ENCODE data around the gene CEP20.
A peak's percentile ranks its signal among the peaks of the same experiment; 100 is the strongest.
"Not testable (repeated sequence)": the region's sequence is repeated elsewhere in the genome, so short reads cannot be mapped to it uniquely, and the experiment has no call there.

Gene CEP20, protein sequence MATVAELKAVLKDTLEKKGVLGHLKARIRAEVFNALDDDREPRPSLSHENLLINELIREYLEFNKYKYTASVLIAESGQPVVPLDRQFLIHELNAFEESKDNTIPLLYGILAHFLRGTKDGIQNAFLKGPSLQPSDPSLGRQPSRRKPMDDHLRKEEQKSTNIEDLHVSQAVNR

DNA sequence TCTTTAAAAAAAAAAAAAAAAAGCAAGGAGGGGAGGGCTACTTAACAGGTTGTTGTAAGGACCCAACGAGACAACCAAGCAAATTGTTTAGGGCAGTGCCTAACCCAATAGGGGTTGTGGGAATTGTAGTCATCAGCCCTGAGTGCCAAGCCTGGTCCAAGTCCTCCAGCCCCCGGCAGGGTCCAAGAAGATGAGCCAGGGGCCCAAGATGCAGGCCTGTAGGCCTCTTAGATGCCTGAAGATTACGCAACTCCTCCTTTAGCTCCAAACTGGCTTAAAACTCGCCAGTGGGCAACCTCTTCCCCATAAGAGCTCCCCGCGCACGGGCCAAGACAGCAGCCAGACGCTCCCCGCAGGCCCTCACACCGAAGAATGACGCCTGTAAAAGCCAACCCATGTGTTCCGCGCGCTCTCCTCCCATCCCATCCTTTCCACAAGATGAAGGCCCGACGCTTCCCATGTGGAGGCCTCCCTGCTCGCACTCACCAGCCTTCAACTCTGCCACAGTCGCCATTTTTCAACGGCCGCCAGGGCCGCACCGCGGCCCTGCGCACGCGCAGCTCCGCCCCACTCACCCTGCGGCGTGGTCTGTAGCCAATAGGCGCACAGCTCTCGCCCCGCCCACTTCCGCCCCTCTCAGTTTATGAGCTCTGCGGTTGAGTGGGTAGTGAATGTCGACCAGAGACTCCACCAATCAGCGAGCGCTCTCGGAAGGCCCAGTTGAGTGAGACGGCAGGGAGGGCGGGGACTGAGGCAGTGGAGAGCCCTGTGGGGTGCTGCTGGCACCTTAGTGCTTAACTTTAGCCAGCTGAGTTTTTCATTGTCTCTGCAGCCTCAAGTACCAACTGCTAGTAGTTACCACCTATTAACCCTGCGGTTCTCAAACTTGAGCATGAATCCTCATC lies at the start of gene CEP20:
Gene CEP20, minus strand, starts transcription at position 532 of the 905 bp plus-strand sequence. Its CDS starts 18 bp downstream, at position 514.
- peak; percentile 99 for DNase-seq (ENCODE audit: low read depth)

DNA sequence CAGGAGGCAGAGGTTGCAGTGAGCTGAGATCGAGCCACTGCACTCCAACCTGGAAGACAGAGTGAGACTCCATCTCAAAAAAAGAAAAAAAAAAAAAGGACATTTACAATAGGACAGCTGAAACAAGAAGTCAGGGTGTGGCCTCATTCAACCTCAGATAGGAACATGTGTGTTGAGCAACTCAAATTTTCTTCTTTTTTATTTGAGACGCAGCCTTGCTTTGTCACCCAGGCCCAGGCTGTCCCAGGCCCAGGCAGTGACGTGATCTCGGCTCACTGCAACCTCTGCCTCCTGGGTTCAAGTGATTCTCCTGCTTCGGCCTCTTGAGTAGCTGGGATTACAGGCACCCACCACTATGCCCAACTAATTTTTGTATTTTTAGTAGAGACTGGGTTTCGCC lies 48.4 kb upstream of the CEP20 start:
- not testable (repeated sequence) for DNase-seq (ENCODE audit: low read depth)

DNA sequence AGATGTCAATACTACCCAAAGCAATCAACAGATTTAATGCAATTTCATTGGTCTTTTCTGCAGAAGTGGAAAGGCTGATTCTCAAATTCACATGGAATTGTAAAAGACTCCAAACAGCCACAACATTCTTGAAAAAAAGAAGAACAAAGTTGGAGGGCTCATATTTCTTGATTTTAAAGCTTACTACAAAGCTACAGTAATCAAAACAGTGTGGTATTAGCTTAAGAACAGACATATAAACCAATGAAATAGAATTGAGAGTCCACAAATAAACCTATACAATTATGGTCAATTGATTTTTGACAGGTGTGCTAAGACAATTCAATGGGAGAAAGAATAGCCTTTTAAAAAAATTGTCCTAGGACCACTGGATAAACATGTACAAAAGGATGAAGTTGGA lies 46.6 kb upstream of the CEP20 start:
- DNase-seq (ENCODE audit: low read depth): no peak

DNA sequence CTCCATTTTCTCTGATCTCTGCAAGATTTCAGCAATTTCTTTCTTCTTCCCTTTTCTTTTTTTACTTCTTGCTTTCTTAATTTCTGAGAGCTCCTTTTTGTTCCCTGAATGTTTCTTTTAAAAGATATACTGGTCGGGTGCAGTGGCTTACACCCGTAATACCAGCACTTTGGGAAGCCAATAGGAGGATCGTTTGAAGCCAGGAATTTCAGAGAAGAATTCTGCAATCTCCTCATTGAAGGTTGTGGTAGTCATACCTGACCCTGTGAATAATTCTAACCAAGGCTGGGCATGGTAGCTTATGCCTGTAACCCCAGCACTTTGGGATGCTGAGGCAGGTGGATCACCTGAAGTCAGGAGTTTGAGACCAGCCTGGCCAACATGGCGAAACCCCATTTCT lies 45.4 kb upstream of the CEP20 start:
- DNase-seq (ENCODE audit: low read depth): no peak

DNA sequence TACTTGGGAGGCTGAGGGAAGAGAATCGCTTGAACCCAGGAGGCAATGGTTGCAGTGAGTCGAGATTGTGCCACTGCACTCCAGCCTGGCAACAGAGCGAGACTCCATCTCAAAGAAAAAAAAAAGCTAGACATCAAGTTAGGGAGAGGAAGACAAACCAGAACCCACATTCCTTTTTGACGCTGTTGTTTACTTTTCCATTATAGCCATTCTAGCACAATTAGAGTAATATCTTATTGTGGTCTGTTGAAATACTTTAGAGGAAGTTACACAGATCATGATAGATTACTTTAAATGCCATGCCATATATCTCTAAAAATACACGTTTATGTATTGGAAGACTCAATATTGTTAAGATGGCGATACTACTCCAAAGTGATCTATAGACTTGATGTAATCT lies 44.5 kb upstream of the CEP20 start:
- DNase-seq (ENCODE audit: low read depth): no peak

DNA sequence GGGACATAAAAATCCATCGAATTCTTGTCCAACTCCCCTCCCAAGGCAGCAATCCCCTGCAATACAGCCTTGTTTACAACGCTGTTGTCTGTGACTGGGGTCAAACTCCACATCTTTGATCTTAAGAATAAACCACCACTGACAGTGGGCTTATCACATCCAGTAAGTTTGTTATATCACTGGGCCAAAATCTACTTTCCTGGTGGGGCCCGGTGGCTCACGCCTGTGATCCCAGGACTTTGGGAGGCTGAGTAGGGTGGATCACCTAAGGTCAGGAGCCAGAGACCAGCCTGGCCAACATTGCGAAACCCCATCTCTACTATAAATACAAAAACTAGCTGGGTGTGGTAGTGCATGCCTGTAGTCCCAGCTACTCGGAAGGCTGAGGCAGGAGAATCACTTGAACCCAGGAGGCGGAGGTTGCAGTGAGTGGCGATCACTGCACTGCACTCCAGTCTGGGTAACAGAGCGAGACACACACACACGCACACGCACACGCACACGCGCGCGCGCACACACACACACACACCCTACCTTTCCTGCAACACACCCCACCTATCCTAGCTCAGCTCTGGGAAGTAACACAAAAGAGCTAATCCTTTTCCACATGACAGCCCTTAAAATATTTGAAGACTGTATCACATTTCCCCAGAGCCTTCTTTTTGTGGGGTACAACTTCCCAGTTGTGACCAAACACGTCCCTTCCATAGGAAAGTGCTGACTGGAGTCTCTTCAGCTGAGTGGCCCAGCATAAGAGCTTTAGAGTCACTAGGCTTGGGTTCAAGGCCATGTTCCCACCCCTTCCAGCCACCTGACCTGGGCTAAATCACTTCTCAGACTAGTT lies 40.1 kb upstream of the CEP20 start:
- no peak for DNase-seq (ENCODE audit: low read depth)

DNA sequence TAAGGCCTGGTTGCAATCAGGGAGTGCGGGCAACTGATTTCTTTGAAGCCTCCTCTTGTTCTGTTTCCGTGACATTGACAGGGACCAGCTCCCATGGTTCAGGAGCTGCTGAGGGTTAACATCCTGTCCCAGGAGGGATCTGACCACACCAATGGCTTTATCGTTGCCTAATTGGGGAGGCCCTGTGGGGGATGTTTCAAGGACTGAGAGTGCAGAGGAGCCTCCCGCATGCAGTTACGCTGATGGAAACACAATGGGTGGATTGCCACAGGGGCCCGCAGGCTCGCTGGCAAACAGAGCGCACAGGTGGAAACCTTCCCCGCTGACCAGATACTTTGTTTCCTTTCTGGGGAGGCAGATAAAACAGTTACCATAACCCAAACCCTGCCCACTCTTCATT lies 37.2 kb upstream of the CEP20 start:
- DNase-seq (ENCODE audit: low read depth): no peak

DNA sequence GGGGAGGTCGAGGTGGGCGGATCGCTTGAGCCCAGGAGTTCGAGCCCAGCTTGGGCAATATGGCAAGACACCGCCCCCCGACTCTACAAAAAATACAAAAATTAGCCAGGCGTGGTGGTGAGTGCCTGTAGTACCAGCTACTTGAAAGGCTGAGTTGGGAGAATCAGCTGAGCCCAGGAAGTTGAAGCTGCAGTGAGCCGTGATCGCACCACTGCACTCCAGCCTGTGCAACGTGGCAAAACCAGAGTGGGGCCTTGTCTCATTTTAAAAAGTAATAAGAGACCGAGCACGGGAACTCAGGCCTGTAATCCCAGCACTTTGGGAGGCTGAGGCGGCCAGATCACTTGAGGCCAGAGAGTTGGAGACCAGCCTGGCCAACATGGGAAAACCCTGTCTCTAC lies 36.6 kb upstream of the CEP20 start:
- DNase-seq (ENCODE audit: low read depth): no peak

DNA sequence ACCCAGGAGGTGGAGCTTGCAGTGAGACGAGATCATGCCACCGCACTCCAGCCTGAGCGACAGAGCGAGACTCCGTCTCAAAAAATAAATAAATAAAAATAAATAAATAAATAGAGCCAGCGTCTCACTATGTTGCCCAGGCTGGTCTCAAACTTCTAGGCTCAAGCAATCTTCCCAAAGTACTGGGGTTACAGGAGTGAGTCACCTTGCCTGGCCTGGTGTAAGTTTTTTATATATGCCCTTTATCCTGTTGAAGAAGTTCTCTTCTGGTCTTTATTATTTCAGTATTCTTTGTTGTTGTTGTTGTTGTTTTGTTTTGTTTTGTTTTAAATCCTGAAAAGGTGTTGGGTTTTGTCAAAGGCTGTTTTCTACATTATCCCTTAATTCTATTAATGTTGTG lies 30.9 kb upstream of the CEP20 start:
- no peak for DNase-seq (ENCODE audit: low read depth)

DNA sequence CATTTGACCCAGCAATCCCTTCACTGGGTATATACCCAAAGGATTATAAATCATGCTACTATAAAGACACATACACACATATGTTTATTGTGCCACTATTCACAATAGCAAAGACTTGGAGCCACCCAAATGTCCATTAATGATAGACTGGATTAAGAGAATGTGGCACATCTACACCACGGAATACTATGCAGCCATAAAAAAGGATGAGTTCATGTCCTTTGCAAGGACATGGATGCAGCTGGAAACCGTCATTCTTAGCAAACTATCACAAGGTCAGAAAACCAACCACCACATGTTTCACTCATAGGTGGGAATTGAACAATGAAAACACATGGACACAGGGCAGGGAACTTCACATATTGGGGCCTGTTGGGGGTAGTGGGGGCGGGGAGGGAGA lies 29.9 kb upstream of the CEP20 start:
- DNase-seq (ENCODE audit: low read depth): not testable (repeated sequence)

DNA sequence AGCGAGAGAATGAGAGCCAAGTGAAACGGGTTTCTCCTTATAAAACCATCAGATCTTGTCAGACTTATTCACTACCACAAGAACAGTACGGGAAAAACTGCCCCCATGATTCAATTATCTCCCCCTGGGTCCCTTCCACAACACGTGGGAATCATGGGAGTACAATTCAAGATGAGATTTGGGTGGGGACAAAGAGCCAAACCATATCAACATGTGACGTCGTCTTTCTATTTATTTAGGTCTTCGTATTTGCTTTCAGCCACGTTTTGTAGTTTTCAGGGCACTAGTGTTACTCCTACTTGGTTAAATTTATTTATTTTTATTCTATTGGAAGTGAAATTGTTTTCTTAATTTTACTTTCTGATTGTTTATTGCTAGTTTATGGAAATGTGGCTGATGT lies 27.9 kb upstream of the CEP20 start:
- no peak for DNase-seq (ENCODE audit: low read depth)

DNA sequence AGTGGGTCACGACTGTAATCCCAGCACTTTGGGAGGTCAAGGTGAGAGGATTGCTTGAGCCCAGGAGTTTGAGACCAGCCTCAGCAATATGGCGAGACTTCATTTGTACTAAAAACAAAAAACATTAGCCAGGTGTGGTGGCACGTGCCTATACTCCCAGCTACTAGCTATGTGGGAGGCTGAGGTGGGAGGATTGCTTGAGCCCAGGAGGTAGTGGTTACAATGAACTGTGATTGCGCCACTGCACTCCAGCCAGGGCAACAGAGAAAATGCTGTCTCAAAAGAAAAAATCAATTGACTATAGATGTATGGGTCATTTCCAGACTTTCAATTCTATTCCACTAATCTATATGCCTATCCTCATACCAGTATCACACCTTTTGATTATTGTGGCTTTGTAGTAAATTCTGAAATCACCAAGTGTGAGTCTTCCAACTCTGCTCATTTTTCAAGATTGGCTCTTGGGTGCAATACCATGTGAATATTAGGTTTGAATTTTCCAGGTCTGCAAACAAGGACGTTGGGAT lies 27.2 kb upstream of the CEP20 start:
- no peak for DNase-seq (ENCODE audit: low read depth)

DNA sequence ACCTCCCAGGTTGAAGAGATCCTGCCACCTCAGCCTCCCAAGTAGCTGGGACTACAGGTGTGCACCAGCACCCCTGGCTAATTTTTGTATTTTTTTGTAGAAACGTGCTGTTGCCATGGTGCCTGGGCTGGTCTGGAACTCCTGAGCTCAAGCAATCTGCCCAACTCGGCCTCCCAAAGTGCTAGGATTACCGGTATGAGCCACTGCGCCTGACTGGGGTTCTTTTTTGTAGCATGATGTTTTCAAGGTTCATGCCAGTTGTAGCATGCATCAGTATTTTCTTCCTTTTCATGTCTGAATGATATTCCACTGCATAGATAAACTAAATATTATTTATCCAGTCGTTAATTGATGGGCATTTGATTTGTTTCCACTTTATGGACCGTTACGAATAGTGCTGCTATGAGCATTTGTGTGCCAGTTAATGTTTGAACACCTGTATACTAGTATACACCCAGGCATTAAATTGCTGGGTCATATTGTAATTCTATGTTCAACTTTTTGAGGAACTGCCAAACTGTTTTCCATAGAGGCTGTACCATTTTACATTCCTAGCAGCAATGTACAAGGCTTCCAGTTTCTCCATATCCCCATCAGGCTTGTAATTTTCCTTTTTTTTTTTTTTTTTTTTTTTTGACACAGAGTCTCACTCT lies 24.8 kb upstream of the CEP20 start:
- no peak for DNase-seq (ENCODE audit: low read depth)

DNA sequence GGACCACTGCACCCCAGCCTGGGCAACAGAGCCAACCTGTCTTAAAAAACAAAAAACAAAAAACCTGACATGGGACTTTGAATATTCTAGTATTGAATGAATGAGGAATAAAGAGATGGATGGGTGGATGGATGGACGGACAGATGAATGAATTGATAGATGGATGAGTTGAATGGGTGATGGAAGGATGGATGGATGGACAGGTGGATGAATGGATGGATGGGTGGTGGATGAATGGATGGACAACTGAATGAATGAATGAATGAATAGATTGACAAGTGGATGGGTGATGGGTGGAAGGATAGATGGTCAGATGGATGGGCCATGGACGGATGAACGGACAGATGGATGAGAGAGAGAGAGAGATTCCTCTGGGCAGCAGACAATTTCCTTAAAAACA lies 22.8 kb upstream of the CEP20 start:
- DNase-seq (ENCODE audit: low read depth): no peak

DNA sequence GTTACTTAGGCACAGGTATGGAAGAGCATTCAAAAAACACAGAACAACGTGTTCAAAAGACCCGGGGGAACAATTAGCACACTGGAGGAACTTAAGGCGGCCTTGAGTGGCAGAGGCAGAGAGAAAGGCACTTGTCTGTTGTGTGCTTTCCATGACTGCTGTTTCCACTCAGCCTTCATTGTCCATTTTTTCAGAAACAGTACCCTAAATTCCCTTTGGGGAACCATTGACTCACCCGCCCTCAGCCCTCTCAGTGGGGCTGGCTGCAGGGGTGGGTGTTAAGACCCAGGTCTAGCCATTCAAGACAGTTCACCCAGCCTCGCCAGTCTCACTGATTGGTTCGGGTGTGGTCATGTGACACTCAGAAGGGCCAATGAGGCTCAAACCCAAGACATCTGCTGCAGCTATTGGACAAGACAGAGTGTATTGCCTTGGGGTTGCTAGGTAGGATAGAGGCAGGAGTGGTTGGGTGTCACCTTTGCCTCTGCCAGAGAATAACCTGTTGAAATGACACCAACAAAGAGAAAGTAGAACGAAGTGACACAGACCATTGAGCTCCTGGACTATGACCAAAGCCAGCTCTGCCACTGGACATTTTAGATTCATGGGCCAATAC lies 19.6 kb upstream of the CEP20 start:
- no peak for DNase-seq (ENCODE audit: low read depth)

DNA sequence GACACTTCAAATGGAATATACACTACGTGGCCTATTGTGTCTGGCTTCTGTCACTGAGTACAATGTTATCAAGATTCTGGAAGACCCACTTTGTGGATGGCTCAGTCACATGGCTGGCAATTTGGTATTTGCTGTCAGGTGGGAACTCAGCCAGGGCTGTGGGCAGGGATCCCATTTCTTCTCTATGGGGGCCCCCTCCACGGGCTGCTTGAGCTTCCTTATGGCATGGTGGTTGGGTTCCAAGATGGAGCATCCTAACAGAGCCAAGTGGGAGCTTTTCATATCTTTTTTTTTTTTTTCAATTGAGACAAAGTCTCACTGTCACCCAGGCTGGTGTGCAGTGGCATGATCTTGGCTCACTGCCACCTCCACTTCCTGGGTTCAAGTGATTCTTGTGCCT lies 18.0 kb upstream of the CEP20 start:
- no peak for DNase-seq (ENCODE audit: low read depth)

DNA sequence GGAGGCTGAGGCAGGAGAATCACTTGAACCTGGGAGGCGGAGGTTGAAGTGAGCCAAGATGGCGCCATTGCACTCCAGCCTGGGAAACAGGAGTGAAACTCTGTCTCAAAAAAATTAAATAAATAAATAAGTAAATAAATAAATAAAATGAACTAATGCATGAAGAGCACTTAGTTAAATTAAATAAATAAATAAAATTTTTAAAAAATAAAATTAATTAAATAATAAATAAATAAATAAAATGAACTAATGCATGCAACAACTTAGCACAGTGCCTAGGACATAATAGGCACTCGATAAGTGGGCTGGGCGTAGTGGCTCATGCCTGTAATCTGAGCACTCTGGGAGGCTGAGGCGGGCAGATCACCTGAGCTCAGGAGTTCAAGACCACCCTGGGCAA lies 15.6 kb upstream of the CEP20 start:
- DNase-seq (ENCODE audit: low read depth): no peak

DNA sequence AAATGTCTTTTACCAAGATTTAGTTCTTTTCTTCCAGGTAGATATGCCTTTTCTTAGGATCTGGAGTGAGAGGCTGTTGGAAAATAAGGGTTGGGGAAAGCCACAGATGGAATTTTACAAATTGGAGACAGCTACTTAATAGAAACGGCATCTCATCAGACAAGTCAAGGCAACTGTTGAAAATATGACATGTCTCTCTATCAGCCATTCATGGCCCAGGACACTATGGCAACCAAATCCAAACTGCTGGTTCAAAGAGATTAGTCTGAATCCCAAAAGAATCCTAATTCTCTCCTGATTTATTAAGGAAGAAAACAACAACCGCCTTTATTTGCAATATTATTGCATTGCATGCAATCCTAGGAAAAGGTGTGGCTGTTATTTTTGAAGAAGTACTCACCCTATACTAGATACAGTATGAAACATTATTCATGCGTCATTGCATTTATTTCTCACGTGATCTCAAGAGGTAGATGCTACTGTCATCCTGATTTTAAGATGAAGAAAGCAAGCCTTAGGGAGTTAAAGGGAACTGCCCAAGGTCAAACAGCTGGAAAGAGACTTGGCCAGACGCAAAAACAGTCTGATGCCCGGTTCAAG lies 12.6 kb upstream of the CEP20 start:
- no peak for DNase-seq (ENCODE audit: low read depth)

DNA sequence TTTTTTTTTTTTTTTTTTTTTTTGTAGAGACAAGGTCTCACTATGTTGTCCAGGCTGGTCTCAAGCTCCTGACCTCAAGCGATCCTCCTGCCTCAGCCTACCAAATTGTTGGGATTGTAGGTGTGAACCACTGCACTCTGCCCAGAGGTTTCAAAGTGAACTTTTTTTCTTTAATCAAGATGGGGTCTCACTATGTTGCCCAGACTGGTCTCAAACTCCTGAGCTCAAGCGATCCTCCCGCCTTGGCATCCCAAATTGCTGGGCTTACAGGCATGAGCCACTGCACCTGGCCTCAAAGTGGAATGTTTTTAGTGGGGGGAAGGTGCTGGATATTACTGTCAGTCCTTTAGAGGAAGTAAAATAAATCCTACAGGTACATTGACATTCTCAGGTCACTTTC lies 12.0 kb upstream of the CEP20 start:
- no peak for DNase-seq (ENCODE audit: low read depth)

DNA sequence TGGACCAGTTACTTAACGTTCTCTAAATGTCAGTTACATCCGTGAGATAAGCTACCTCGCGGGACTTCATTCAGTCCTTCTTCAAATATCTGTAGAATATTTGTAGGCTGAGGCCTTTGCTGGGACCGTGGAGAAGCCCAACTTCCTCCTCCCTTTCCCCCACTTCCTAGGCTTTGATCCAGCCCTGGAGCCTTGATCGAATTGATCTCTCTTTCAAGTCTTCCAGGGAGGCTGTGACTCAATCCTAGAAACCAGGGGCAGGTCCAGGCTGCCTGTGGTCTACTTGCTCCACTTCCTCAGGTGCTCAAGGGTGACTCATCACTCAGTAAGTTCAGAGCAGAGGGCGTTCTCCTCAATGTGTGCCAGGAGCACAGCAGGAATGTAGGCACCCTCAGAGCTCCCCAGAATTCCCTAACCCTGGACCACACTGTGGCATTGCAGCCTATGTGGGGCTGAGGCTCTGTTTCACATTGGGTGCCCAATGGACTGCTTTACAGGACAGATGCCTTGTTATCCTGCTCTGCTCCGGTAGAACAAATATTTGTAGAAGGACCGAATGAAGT lies 11.2 kb upstream of the CEP20 start:
- no peak for DNase-seq (ENCODE audit: low read depth)

DNA sequence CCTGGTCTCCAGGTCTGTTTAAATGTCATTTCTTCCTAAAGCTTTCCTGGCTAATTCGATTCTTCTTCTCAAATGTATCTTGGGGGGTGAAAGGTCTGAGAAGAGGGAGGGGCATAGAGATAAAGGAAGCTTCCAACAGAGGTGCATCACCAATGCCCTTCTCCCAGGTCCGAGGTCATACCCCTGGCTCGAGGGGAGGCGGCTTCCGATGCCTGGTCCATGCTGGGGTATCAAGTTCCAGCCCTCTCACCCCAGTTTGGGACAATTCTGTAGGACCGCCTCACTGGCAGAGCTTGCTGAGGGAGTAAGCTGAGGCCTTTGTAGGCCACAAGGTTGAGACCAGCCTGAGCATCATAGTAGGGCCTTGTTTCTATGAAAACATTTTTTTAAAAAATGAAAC lies 10.3 kb upstream of the CEP20 start:
- DNase-seq (ENCODE audit: low read depth): no peak

Data from activated T-helper 9 cell treated with anti-CD3 and anti-CD28 coated beads, Interleukin-2, amount 50 U/mL, for 16 hours (primary cell).